LNCaP clone FGC (cell line): ENCODE measurements around the gene FIGNL1.

ENCODE experiments used
- DNase-seq: peaks from one replicate; pipeline ENCODE4 v3.0.0-alpha.2; 2011; ENCODE audit warnings: low read depth
- H3K4me3 ChIP-seq: 2 replicates; pipeline ENCODE4 v1.5.1; 2011; ENCODE audit warnings: mild to moderate bottlenecking, low read depth, low read length, control low read depth
- CTCF ChIP-seq: IDR thresholded peaks from 2 replicates; pipeline ENCODE4 v1.5.1; 2012; ENCODE audit warnings: mild to moderate bottlenecking; ENCODE audit not compliant: control insufficient read depth, insufficient read depth; ENCODE audit errors: extremely low read depth

Gene FIGNL1

GRCh38 chr7:50449881-50450589 is at the start of gene FIGNL1:
Gene FIGNL1, minus strand, starts transcription at chr7:50450350. Its CDS starts 3,063 bp downstream, at chr7:50447287.
- H3K4me3 ChIP-seq: peak within 1 kb of the TSS; percentile 77
- no peak for TF ChIP-seq CTCF

DNA sequence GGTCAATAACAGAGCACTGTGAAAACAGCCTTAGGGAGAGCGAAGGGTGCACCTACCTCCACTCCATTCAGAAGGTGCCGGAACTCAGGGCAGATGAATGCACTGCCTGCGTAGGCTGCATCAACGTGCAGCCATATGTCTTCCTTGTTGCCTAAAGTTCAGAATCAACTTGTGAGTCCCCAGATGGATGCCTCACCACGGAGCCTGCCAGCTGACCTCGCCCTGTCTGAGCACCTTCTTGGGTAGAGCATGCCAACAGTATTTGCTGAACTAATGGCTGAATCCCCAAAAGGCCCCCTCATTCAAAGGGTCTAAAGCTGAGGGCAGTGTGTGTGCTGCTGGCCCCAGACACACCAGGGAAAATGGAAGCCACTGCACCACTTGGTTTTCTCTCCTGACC is 48.9 kb upstream of the FIGNL1 start:
- no peak for DNase-seq
- TF ChIP-seq CTCF: no peak
- H3K4me3 ChIP-seq: no peak overlapping the region

More at GRCh38 chr7:50449881-50450589, at the start of gene FIGNL1:
- DNase-seq: peak; percentile 60

GRCh38 chr7:50497968-50498367 is 47.8 kb upstream of the FIGNL1 start:
- DNase-seq: no peak
- no peak for TF ChIP-seq CTCF
- H3K4me3 ChIP-seq: no peak overlapping the region

DNA sequence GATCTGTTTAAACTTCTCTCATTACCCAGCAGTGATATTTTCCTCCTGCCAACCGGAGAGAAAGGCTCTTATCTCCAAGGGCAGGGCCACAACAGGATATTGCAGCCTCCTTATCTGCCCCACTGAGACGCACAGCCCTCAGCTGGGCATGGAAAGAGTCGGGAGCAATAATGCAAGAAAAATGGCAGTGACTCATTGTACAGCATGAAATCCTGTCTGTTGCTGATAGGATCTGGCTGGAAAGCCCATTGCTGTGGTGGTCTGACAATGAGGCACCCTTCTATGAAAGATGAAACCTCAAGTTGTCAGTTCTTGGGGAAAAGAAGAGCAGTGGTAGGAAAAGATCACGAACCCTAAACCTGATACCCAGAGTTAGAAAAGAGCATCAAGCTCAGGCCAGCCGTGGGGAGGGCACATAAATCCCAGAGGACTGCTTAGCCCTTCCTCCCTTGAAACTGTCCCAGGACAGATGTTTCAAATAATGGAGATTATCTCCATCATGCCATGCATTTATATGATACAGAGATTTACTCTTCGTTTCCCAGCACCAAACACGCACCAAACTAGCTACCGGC is 47.0 kb upstream of the FIGNL1 start:
- no peak overlapping the region for H3K4me3 ChIP-seq
- DNase-seq: no peak
- TF ChIP-seq CTCF: no peak

- DNase-seq: no peak
- TF ChIP-seq CTCF: no peak
- no peak overlapping the region for H3K4me3 ChIP-seq
Observed at GRCh38 chr7:50496569-50496968, 46.4 kb upstream of the FIGNL1 start.

DNA sequence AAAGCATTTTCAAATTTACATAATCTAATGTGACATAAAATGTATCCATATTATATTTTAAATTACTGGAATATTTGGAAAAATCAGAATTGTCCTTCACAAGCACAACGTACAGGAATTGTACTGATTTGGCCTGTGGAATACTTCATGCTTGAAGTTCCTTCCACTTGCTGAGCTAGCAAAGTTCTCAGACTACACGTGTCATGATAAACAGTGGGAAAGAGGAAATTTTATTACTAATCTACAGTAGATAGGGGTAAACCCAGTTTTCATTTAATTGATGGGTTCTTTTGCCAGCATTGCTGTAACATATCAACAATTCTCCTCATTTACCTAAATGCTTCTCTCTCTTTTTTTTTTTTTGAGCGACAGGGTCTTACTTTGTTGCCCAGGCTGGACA is 45.6 kb upstream of the FIGNL1 start:
- H3K4me3 ChIP-seq: no peak overlapping the region
- DNase-seq: no peak
- TF ChIP-seq CTCF: no peak

DNA sequence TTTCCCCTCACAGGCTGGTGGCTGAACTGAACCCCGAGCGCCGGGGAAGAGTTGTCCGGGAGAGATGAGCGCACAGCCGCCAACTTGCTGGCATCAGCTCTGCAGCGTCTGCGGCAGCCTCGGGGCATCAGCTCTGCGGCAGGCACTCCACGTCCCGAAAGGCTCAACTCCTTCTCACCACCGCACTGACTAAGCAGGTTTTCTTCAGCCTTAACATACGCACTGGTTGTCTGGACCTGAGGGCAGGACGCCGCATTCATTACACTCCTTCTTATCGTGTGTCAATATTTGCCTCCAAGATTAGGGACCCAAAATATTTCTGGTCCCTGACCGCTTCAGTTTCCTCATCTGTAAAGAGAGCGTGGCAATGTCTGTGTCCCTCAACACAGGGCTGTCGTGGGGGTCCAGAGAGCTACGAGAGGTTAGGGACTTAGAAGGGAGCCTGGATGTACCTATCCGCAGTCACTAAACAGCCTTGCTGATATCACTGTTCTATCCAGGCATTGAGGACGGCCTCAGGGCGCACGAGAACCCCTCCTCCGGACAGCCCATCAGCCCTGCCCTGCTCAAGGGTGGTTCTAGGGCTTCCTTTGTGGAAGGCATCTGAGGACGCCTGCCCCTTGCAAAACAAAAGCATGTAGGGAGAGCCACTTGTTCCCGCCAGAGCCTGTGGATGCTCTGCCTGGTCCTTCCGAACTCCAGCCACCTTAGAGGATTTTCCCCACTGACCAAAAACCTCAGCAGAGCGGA is 42.8 kb upstream of the FIGNL1 start:
- TF ChIP-seq CTCF: no peak
- no peak for DNase-seq
- H3K4me3 ChIP-seq: no peak overlapping the region
